GM21367 (cell line): ENCODE measurements around the gene ANKRD27.
"Not testable (repeated sequence)": the region's sequence is repeated elsewhere in the genome, so short reads cannot be mapped to it uniquely, and the experiment has no call there.

Experiments
- ATAC-seq: cut with Tn5 transposase; IDR thresholded peaks from one replicate; pipeline ENCODE4 v1.9.1; 2021; ENCODE audit not compliant: unreplicated experiment

ANKRD27 gene

GRCh38 chr19:32653599-32653915, 21.4 kb downstream of the ANKRD27 start:
- no peak for ATAC-seq

GRCh38 chr19:32652894-32653598, 21.9 kb downstream of the ANKRD27 start:
- no peak for ATAC-seq

GRCh38 chr19:32652331-32652730, 22.6 kb downstream of the ANKRD27 start:
- ATAC-seq = not testable (repeated sequence)

- no peak for ATAC-seq
Measured at GRCh38 chr19:32651729-32652140, 23.2 kb downstream of the ANKRD27 start.

GRCh38 chr19:32650671-32651070, 24.3 kb downstream of the ANKRD27 start:
- no peak for ATAC-seq

GRCh38 chr19:32649751-32650150, 25.2 kb downstream of the ANKRD27 start:
- no peak for ATAC-seq

GRCh38 chr19:32647361-32647760, 27.6 kb downstream of the ANKRD27 start:
- ATAC-seq = no peak

GRCh38 chr19:32646556-32646955, 28.4 kb downstream of the ANKRD27 start:
- ATAC-seq = no peak

- ATAC-seq = no peak
Measured at GRCh38 chr19:32642771-32643170, 32.2 kb downstream of the ANKRD27 start.

GRCh38 chr19:32638625-32639024, 36.4 kb downstream of the ANKRD27 start:
- ATAC-seq = no peak

GRCh38 chr19:32637480-32637879, 37.5 kb downstream of the ANKRD27 start:
- ATAC-seq = no peak

- no peak for ATAC-seq
Measured at GRCh38 chr19:32631381-32631780, 43.6 kb downstream of the ANKRD27 start.

GRCh38 chr19:32630338-32630737, 44.6 kb downstream of the ANKRD27 start:
- ATAC-seq = no peak

GRCh38 chr19:32627714-32628270, 47.2 kb downstream of the ANKRD27 start:
- ATAC-seq = no peak

- ATAC-seq = no peak
Measured at GRCh38 chr19:32626969-32627368, 48.0 kb downstream of the ANKRD27 start.

- ATAC-seq = no peak
Measured at GRCh38 chr19:32624410-32624809, 50.6 kb downstream of the ANKRD27 start.

- ATAC-seq = no peak
Measured at GRCh38 chr19:32622002-32622401, 53.0 kb downstream of the ANKRD27 start.

- ATAC-seq = no peak
Measured at GRCh38 chr19:32619051-32619685, 55.8 kb downstream of the ANKRD27 start.

GRCh38 chr19:32615569-32615968, 59.4 kb downstream of the ANKRD27 start:
- ATAC-seq = no peak

- ATAC-seq = no peak
Measured at GRCh38 chr19:32614916-32615315, 60.1 kb downstream of the ANKRD27 start.

GRCh38 chr19:32613008-32613407, 62.0 kb downstream of the ANKRD27 start:
- no peak for ATAC-seq

- no peak for ATAC-seq
Measured at GRCh38 chr19:32611161-32611560, 63.8 kb downstream of the ANKRD27 start.

GRCh38 chr19:32607479-32607878, 67.5 kb downstream of the ANKRD27 start:
- no peak for ATAC-seq
